Ramos (cell line): ENCODE results near the gene ZER1.

Source experiments
- in situ Hi-C: fragments of 300-500 bp; cut with MboI; formaldehyde crosslinking; loops from one replicate; pipeline ENCODE4 v1.14.3; 2022; ENCODE audit warnings: low sequenced_read_pairs; ENCODE audit not compliant: unreplicated experiment

ZER1 gene

DNA sequence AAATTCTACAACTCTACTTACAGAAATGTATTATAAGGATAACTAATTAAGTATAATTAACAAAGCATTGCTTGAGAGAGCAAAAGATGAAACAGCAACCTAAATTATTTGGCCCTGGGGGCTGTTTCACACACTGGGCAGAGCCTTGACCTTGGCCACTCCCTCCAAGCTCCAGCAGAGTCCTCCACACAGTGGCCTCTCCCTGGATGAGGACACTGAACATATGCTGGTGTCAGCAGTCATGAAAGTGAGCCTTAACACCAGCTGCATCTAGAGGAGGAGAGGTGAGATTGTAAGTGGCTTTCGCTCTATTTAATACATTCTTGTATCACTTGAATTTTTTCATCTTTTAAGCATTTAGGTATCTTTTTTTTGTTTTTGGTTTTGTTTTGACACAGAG, 24.5 kb downstream of the ZER1 start:
- in situ Hi-C loops: no loop called here

DNA sequence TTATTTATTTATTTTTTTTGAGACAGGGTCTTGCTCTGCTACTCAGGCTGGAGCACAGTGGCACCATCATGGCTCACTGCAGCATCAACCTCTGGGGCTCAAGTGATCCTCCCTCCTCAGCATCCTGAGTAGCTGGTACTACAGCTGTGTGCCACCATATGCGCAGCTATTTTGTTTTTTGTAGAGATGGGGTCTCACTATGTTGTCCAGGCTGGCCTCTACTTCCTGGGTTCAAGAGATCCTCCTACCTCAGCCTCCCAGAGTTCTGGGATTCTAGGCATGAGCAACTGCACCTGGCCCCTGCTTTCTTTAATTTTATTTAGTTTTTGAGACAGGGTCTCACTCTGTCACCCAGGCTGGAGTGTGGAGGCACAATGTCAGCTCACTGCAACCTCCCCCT, 28.3 kb downstream of the ZER1 start:
- in situ Hi-C loops: no loop called here

DNA sequence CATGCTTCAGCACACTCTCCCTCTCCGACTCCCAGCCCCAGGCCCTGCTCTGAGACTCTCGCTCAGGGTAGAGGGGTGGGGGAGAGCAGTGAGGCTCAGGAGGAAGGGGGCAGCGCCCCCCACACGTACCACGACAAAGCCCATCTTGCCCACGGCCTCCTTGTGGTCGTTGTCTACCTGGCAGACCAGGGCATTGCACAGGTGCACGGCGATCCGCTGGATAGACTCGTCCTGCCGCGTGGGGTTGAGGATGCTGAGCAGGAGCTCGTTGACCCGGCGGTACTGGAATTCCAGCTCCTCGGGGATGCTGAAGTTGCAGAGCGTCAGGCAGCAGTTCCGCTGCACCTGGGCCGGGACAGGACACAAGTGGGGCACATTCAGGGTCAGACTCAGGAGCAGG, 29.3 kb downstream of the ZER1 start:
- in situ Hi-C loops: no loop called here

DNA sequence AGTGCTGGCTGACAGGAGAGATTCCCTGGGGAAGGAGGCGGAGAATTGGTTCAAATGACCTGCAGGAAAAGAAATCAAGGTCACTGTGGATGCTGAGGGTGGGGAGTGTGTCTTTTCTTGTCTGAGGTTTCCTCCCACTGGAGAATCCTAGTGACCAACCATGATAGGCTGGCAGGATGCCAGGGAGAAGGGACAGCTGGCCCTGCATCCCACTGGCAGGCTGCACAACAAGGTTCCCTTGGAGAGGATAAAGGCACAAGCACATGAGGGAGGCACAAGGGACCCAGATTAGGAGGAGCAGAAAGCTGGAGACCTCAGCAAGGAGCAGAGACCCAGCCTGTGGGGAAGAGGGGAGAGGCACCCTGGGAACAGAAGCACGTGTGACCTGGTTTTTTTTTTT, 36.4 kb downstream of the ZER1 start:
- in situ Hi-C loops: no loop called here

DNA sequence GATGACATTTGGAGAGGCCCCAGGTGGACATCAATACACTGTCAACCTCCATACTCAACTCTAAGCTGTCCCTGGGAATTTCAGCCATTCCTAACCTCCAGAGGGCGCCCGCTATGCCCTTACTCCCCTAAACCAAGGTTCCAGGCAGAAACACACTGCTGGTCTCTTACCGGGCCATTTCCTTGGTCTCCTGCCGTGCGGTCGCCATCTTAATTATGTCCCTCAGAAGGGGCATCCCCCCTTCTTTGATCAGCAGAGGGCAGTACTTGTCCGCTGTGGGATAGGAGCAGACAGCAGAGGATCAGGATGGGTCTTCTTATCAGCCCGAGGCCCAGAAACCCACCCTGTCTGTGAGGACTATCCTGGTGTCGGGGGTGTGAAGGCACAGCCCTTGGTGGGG, 38.5 kb downstream of the ZER1 start:
- in situ Hi-C loops: no loop called here

DNA sequence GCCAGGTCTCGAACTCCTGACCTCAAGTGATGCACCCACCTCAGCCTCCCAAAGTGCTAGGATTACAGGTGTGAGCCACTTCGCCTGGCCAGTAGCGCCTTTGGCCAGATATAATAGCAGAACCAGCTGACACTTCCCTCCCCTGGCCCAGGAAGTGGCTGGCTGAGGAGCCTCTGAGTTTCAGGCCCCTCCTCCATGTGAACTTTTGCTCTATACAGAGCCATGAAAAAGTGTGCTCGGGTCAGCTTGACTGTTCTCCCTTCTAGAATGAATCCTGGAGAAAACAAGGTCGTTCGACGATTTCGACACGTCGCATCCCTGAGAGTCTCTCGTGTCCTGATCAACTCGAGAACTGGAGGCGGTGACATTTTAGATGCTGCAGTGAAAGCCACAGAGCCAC, 39.2 kb downstream of the ZER1 start:
- in situ Hi-C loops: no loop called here

DNA sequence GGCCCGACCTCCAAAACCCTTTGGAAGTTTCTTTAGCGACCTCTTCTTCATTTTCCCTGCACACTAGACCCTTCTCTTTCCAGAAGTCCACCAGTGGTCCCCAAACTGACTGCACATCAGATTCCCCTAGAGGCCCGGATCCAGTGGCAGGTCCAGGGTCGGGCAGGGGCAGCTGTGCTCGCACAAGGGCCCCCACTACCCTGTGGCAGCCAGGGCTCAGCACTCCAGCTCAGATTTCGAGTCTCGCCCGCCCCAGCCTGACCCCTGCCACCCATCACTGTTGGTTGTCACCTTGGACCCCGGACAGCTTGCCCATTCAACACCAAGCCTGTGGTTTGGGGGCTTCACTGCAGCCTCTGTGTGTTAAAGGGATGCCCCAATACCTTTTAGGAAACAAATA, 40.0 kb downstream of the ZER1 start:
- in situ Hi-C loops: no loop called here

DNA sequence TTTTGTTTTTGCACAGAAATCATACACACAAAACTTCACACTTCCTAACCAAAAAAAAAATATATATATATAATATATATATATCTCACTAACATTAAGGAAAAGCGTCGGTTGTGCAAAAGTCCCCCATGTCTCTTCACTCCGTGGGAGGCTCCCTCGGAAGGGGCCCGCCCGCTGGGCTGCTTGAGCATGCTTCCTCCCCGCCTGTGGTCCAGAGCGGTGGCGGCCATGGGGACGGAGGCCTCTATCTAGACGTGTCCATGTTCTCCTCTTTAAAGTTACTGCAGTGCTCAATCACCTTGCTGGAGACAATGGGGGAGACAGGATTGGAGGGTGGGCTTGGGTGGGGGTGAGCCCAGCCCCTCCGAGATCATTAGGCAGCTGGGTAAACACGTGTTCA, 40.6 kb downstream of the ZER1 start:
- in situ Hi-C loops: no loop called here

DNA sequence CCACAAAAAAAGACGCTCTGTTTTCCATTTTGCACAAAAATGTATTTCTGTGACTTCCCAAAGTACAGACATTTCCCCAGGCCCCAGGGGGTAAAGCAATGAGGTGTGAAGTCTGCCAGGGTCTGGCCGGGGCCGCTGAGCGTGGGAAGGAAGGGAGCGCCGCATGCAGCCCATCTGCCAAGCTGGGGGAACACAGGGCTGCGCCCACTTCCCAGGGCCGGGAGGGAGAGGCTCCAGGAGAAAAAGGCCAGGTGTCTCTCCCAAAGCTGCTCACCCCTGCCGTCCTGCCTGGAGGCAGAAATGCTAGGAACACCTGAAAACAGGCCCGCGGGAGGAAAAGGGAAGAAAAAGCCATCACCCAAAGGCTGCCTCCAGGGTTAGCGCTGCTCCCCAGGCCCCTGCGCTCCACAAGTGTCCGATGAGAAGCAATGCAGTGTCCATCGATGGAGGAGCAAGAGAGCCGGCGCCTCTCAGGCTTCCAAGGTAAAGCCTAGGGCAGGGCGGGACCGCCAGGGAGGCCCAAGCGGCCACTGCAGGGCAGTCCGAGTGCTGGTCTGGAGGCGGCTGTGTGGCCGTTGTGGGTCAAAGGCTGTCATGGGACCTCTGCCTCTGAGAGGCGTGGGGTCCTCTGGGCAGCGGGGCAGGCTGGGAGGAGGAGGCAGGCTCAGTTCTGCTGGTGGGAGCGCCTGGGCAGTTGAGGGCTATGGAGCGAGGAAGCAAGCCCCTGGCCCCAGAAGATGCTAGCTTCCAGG, 41.8 kb downstream of the ZER1 start:
- in situ Hi-C loops: no loop called here

DNA sequence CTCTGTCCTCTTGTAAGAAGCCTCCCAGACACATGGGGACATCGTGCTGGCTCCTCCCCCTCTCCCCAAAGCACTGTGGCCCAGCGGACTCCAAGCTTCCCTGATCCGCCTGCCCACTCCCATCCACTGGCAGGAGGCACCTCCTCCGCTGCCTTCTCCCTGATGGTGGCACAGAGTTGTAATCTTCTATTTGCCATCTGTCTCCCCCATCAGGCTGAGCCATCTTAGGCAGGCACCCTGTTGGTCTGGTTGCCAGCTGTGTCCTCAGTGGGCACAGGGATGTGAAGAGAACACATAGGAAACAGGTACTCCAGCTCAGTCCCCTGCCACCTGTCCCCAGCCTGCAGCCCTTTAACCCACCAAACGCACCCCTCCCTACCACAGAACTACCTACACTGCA, 42.4 kb downstream of the ZER1 start:
- in situ Hi-C loops: no loop called here

DNA sequence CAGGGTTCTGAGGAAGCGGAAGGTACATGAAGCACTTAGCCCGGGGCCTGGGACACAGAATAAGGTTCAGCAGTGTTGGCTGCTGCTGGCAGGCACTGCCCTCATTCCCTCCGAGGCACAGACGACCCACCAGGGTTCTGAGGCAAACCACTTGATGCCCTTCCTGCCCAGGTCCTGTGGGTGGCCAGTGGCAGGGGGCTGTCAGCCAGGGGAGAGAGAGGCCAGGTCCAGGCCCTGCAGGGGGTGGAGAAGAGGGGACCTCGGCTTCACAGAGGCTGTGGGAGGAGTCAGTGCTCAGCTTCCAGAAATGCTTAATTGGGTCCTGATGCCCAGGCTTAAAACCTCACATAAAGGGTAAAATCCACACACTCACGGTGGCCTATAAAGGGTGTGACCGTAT, 43.4 kb downstream of the ZER1 start:
- in situ Hi-C loops: no loop called here

DNA sequence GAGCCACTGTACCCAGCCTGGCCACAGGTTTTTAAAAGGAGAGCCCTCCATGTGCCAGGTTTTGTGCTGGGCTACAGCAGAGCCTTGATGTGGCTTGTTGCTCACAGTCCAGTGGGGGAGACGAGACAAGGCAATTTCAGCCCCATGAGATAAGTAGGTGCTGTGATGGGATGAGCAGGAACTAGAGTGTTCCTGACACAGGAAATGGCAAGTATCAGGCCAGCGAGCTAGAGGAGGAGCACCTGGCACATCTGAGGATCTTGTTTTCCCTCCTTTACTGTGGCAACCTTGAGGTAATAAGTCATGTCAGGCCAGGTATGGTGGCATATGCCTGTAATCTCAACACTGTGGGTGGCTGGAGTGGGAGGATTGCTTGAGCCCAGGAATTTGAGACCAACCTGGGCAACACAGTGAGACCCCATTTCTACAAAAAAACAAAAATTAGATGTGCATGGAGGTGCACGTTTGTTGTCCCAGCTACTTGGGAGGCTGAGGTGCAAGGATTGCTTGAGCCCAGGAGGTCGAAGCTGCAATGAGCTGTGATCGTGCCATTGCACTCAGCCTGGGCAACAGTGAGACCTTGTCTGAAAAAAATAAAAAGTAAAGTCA, 44.0 kb downstream of the ZER1 start:
- in situ Hi-C loops: no loop called here

DNA sequence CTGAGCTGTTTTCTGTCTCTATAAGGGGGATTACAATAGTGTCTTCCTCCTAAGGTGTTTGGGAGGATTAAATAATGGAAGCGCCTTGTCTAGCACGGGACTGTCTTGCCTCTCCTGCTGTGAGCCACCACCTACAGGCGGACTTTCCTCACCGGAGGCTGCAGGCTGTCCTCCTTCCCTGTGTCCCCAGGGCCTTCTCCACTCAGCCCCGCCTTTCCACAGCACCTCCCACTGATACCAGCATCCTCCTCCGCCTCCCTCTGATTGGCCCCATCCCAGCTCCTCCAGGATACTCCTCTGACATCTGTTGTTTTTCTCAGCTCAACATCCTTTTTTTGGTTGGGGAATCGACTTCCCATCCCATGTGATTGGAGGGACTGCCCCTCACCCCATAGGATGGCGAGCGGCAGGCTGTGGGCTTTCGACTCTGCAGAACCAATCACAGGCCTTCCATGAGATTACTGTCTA, 46.9 kb downstream of the ZER1 start:
- in situ Hi-C loops: no loop called here

DNA sequence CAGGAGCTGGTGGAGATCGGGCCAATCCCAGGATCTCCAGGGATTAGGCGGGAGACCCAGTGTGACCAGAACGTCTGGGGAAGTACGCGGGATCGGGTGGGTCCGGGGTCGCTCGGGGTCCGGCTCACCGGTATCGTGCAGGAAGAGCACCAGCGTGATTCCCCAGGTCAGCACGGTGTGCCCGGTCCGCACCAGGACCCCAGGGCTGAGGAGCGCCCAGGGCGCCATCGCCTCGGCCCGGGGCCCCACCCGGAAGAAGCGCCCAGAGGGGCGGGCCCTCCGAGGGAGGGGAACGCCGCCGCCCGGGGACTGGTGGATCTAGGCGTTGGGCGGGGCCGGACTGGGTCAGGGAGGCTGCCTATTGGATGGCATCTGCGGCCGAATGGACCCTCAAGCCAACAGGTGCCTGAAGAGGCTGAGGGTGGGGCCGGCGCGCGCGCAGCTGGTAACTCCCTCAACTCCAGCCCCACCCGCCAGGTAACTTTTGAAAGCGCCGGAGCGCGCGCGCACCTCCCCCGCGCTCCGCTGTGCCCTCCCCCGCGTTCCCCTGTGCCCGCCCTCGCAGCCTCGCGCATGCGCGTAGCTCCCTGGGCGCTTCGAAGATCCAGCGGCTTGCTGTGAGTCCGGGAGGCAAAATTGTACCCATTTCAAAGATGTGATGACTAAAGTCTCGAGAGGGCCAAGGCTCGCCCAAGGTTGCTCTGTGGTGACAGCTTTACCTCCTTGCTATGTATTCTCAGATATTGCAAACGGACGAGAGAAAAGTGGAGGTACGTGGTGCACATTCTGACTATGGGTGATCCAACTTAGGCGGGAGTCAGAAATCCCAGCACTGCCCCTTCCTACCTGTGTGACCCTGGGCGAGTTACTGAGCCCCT, 47.6 kb downstream of the ZER1 start, which contains the start of gene ZDHHC12:
Gene ZDHHC12, minus strand, starts transcription at position 262 of the 878 bp plus-strand sequence. Its CDS starts 34 bp downstream, at position 228.
- in situ Hi-C loops: no loop called here

DNA sequence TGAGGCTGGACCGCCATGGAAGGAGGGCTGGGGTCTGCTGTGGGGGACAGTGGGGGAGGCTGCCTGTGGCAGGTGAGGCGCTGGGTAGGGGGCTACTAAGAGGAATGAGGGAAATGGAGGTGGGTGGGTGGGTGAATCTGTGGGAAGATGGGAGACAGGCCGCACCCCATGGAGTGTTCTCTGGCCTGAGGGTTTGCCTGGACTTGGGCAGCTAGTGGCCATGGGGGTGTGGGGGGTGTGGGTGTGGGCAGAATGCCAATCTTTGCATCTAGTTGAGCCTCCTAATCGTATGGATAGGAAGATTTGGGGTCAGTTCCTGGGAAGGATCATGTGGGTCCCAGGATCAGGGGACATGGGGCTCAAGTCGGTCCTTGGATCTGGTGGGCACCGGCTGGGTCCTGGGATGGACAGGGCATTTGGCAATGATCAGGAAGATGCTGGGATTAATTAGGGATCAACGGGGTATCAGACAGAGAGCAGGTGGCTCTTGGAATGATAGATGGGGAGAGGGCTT, 48.3 kb downstream of the ZER1 start:
- in situ Hi-C loops: no loop called here

DNA sequence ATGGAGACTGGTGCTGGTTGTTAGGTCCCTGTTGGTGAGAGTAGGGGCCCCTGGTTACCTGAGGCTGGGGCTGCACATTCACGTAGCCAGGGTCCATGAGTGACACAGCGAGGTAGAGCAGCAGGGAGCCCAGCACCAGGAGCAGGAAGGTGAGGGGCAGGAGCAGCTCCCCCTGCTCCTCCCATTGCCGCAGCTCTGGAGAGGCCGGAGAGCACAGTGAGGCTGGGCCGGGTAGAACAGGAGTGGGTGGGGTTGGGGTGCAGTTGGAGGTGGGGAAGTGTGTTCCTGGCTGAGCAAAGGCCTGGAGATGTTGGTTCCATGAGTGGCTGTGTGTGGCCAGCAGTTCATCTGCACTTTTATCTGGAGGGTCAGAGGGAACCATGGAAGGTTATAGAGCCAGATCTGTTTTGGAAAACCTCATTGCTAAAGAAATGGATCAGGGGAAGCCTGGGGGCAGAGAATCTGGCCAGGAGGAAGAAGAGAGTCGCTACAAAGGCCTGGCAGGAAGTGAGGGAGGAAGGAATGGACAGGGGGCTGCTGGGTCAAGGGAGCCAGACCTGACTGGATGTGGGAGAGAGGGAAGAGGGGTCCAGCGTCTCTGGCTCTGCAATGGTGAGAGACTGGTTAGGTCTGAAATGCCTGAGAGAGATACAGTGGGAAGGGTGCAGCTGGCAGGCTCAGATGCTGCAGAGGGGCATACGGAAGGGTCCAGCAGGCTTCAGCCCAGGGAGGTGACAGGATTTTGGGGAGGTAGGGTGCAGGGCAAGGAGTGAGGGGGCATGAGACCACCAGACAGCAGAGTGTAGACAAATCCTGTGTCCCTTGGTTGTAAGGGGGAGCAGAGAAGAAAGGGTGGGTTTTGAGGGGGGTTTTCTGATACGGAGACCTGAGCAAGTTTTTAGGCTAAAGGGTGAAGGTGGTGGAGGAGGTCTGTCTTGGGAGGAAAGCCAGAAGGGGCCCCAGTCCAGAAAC, 49.1 kb downstream of the ZER1 start:
- in situ Hi-C loops: no loop called here

DNA sequence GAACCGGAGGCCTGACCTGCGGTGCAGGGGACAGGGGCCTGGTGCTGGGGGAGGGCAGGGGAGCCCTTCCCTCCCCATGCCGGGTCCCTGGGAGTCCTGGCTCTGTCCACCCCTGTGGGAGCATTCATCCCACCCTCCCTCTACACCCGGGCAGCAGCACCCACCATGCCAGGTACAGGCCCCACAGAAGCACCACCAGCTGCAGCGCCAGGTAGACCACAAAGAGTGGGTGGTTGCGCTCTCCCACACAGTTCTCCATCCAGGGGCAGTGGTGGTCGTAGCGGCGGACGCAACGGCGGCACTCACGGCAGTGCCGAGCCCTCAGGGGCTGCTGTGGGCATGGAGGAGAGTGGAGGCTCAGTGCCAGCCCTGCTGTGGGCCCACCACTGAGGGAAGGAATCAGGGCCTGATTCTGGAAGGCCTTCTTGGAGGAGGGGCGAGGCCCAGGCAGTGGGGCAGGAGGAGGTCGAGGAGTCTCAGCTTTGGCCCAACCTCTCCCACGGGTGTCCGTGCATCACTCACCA, 50.2 kb downstream of the ZER1 start:
- in situ Hi-C loops: no loop called here

DNA sequence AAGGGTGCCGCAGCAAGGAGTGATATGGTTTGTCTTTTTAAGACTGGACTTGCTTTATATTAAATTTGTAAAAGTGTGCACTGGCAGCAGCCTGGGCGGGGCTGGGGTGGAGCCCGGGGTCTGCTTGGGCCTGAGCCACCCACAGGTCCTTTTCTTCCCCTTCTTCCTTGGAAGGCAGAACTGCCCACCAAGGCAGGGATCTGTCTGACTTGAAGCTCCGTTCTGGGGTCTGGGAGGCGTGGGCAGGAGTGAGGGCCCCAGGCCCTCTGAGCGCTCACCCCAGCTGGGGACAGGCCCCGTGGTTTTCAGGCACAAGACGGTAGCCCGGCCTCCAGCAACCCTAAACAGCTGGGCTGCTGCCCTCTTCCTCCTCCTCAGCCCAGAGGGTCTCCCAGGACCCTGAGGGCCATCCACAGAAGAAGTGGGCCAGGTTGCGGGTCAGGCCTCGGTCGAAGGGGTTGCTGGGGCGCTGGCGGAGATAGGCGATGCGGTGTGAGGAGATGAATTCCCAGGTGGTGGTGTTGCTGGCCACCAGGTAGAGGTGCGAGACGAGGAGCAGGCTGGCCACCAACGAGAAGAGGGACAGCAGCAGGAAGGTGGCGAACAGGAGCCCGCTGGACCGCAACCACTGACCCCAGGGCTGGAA, 50.8 kb downstream of the ZER1 start:
- in situ Hi-C loops: no loop called here
